Skeletal muscle tissue (tissue), 4 donors: ENCODE measurements around the gene DEPP1. TPM values are rescaled to one million over a fixed set of nuclear protein-coding genes. Genes with fewer than 3 reads are reported as not detected.

Experiments
- H3K27ac ChIP-seq: one replicate; pipeline ENCODE4 v1.7.0; 2013; ENCODE audit warnings: mild to moderate bottlenecking, low read depth, low read length, inconsistent platforms
- H3K27me3 ChIP-seq, 3 donors: one replicate each; pipeline ENCODE4 v1.7.0; 2013; ENCODE audit warnings: low read length in 3 of 3; ENCODE audit not compliant: control insufficient read depth in 3 of 3, insufficient read depth in 3 of 3
- H3K36me3 ChIP-seq, 3 donors: one replicate each; pipeline ENCODE4 v1.7.0; 2013; ENCODE audit warnings: low read length in 3 of 3; ENCODE audit not compliant: control insufficient read depth in 3 of 3, insufficient read depth in 3 of 3
- H3K4me1 ChIP-seq, 3 donors: one replicate each; pipeline ENCODE4 v1.7.0; 2013; ENCODE audit warnings: low read length in 3 of 3, mild to moderate bottlenecking in 3 of 3; ENCODE audit not compliant: control insufficient read depth in 3 of 3, insufficient read depth in 3 of 3
- H3K4me3 ChIP-seq, 3 donors: one replicate each; pipeline ENCODE4 v1.7.0; 2013; ENCODE audit warnings: low read length in 3 of 3
- H3K9ac ChIP-seq, 3 donors: one replicate each; pipeline ENCODE4 v1.7.0; 2013; ENCODE audit warnings: low read length in 3 of 3, mild to moderate bottlenecking in 3 of 3, moderate library complexity in 2 of 3, low read depth in 1 of 3
- H3K9me3 ChIP-seq, 3 donors: one replicate each; pipeline ENCODE4 v1.7.0; 2013; ENCODE audit warnings: low read length in 3 of 3; ENCODE audit not compliant: control insufficient read depth in 3 of 3
- total RNA-seq: library from RNA; depleted of rRNA; stranded (reverse); fragments of >200 nt; gene quantifications from one replicate; pipeline ENCODE4 v1.2.3, GENCODE V29; 2014
- donor health status: Osteomylitis.

Gene DEPP1
- total RNA-seq, 1 donor from 2014 or later, result 12.5 TPM

DNA sequence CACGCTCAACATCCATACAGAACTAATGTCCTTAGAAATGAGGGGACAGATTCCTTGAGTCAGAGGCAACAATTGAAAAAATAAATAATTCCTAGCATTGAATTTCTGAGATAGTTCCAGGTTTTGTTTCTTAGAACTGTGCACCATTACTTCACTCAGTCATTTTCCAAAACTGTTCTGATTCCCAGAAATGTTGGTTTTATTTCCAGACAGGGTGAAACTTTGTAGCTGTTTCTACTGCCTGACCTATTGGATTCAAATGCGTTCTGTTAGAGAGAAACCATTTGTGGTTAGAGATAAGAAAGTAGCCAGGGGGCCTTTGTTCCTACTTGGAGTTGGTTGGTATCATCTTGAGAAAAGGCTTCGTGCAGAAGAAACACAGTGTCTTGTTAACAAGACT is 8.1 kb upstream of the DEPP1 start:
- no peaks in the 10 kb centered on the region for H3K9me3 ChIP-seq
- no peaks in the 10 kb centered on the region for H3K27me3 ChIP-seq
- peaks cover 24 to 39% (median 32%) of the 10 kb centered on the region in 3 donors for H3K4me1 ChIP-seq
- peak overlapping the region; percentile 71 for H3K27ac ChIP-seq
- no peak overlapping the region for H3K4me3 ChIP-seq
- no peak overlapping the region for H3K9ac ChIP-seq
- peaks cover 37 to 46% (median 45%) of the 10 kb centered on the region in 3 donors for H3K36me3 ChIP-seq

GRCh38 chr10:44986179-44986578 is 7.6 kb upstream of the DEPP1 start:
- Histone ChIP-seq H3K27ac (peak overlapping the region; percentile 71), H3K4me3 (no peak overlapping the region), H3K36me3 (peaks cover 37 to 46% (median 43%) of the 10 kb centered on the region in 3 donors), H3K9ac (no peak overlapping the region), H3K9me3 (no peaks in the 10 kb centered on the region), H3K4me1 (peaks cover 25 to 41% (median 33%) of the 10 kb centered on the region in 3 donors), H3K27me3 (no peaks in the 10 kb centered on the region)

- peaks cover 37 to 46% (median 37%) of the 10 kb centered on the region in 3 donors for H3K36me3 ChIP-seq
- H3K9ac ChIP-seq, result peak overlapping the region in 1 of 3 donors; percentile 45
- H3K27ac ChIP-seq, result peak overlapping the region; percentile 71
- no peaks in the 10 kb centered on the region for H3K9me3 ChIP-seq
- no peaks in the 10 kb centered on the region for H3K27me3 ChIP-seq
- peaks cover 32 to 43% (median 36%) of the 10 kb centered on the region in 3 donors for H3K4me1 ChIP-seq
- no peak overlapping the region for H3K4me3 ChIP-seq
Observed at GRCh38 chr10:44985175-44985681, 6.6 kb upstream of the DEPP1 start.

DNA sequence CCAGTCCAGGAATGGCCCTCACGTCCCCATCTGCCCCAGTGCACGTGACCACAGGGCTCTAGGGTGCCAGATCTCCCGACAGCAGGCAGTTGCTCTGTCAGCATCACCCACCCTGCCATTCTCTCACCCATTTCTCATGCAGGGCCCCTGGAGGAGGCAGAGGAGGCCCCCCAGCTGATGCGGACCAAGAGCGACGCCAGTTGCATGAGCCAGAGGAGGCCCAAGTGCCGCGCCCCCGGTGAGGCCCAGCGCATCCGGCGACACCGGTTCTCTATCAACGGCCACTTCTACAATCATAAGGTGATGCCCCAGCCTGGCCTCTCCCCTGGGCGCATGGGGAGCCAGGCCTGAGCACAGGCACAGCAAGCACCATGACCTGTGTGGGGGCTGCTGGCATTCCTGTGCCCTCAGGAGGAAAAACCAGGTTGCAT is 6.1 kb upstream of the DEPP1 start:
- Histone ChIP-seq H3K36me3 (peaks cover 34 to 42% (median 36%) of the 10 kb centered on the region in 3 donors), H3K27ac (peak overlapping the region; percentile 71), H3K4me1 (peaks cover 37 to 47% (median 41%) of the 10 kb centered on the region in 3 donors)

GRCh38 chr10:44983895-44984278 is 5.3 kb upstream of the DEPP1 start:
- Histone ChIP-seq H3K27me3 (no peaks in the 10 kb centered on the region), H3K4me3 (no peak overlapping the region), H3K9me3 (no peaks in the 10 kb centered on the region), H3K4me1 (peaks cover 45 to 53% (median 49%) of the 10 kb centered on the region in 3 donors), H3K27ac (no peak overlapping the region), H3K36me3 (peaks cover 28 to 34% (median 31%) of the 10 kb centered on the region in 3 donors), H3K9ac (peak overlapping the region in 2 of 3 donors; percentile 33 to 45)

More for the DNA sequence above, 6.1 kb upstream of the DEPP1 start:
- Histone ChIP-seq H3K4me3 (no peak overlapping the region), H3K27me3 (no peaks in the 10 kb centered on the region), H3K9me3 (no peaks in the 10 kb centered on the region), H3K9ac (peak overlapping the region in 1 of 3 donors; percentile 45)

DNA sequence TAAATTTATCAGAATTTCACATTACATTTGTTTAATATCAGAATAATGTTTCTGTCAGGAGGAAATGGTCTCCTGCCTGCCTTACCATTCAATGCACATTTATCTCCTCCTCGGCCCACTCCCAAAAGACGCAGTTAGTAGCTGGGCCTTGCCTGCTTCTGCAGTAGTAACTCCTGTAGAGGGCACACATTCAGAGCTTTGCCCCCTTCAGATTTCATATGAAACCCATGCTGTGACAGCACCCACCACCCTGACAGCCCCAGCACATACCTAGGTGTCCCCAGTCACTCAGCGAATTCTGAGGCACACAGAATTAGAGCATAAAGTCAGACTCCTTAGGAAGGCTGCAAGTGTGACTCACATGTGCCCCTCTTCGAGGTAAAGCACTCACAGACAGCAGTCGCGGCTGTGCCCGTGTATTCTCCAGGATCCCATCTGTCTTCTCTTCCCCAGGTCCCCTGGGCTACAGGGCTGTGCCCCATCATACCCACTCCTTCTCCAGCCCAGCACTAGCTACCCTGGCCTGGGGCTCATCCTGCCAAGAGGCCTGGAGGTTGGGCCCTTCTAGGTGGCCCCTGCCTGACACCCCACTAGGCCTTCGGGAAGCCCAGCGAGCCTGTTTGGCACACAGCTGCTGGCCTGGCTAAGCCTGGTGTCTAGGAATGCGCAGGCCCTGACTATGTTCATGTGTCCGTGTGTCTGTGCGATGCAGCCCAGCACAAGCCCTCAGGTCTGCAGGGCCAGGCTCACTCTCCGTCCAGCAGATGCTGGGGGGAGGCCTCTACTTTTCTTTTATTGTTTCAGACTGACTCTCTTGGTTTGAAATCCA is 4.7 kb upstream of the DEPP1 start:
- Histone ChIP-seq H3K4me3 (no peak overlapping the region), H3K9me3 (no peaks in the 10 kb centered on the region), H3K4me1 (peaks cover 47 to 58% (median 52%) of the 10 kb centered on the region in 3 donors), H3K27me3 (no peaks in the 10 kb centered on the region), H3K9ac (peak overlapping the region in 2 of 3 donors; percentile 33 to 45), H3K27ac (no peak overlapping the region), H3K36me3 (peaks cover 22 to 29% (median 26%) of the 10 kb centered on the region in 3 donors)

DNA sequence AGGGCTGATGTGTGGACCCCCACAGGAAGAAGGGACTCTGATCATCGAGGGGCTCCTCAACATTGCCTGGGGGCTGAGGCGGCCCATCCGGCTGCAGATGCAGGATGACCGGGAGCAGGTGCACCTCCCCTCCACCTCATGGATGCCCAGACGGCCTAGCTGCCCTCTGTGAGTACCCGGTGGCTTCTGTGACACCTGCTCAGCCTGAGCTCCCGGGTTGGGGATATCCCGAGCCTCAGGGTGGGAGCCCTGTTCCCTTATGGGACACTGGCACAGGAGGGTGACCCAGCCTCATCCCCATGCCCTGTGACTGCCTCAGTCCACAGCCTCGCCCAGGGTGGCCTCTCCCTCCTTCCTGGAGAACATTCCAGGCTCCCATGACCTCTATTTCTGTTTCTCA is 3.9 kb upstream of the DEPP1 start:
- H3K9me3 ChIP-seq, result no peaks in the 10 kb centered on the region
- peak overlapping the region; percentile 81 for H3K27ac ChIP-seq
- peak overlapping the region in 1 of 3 donors; percentile 41 for H3K4me3 ChIP-seq
- no peaks in the 10 kb centered on the region for H3K27me3 ChIP-seq
- peaks cover 24 to 34% (median 30%) of the 10 kb centered on the region in 3 donors for H3K36me3 ChIP-seq
- H3K4me1 ChIP-seq, result peaks cover 53 to 65% (median 58%) of the 10 kb centered on the region in 3 donors
- peak overlapping the region in 2 of 3 donors; percentile 17 to 75 for H3K9ac ChIP-seq

DNA sequence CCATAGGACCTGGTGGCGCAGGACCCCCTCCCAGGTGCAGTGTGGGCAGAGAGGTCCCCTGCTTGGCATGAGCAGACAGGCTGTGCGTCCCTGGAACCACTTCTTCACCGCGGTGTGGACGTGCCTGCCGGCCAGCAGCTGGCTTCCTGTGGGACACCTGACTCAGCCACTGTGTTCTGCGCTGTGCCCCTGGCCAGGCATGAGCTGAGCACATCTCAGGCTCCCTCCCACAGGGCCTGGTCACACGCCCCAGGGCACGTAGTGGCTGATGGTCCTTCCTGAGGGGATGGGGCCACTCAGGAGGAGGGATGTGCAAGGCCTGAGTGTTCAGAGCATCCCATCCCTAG is 3.5 kb upstream of the DEPP1 start:
- Histone ChIP-seq H3K4me1 (peaks cover 57 to 69% (median 62%) of the 10 kb centered on the region in 3 donors), H3K36me3 (peaks cover 26 to 38% (median 34%) of the 10 kb centered on the region in 3 donors), H3K9ac (peak overlapping the region; percentile 1 to 75 (median 1)), H3K27me3 (no peaks in the 10 kb centered on the region), H3K9me3 (no peaks in the 10 kb centered on the region), H3K4me3 (peak overlapping the region in 1 of 3 donors; percentile 45), H3K27ac (peak overlapping the region; percentile 81)

DNA sequence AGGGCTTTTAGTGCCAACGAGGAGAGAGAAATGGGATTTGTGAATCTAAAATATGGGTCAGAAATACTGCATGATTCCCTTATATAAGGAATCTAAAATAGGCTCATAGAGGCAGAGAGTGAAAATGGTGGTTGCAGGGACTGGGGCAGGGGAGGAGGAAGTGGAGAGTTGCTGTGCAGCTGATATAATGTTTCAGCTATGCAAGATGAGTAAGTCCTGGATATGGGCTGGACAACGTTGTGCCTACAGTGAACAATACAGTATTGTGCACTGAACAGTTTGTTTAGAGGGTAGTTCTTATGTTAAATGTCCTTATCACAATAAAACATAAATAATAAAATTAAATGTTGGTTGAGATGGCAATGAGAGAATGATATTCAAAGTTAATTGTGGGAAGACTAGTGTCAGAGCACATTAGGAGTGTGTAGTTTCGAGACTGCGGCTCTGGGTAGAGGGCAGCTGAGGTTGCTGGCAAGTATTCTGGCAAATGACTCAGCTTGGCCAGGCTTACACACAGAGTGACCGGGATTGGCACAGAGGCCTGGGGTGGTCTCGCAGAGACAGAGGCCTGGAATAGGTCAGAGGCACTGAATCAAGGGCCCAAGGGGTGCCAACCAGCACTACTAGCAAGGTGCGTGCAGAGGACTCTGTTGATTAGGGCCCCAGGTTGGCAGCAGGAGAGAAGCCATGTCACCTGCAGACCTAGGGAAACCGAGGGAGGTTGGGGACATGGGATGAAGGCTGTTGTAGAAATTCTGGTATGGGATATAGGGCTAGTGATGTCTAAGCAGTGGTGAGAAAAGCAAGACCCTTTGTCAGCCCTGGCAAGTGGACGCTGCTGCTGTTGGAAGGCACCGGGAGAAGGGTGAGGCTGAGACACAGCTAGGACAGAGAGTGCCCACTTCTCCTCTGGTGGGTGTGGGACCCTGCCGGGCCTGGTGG is 2.8 kb upstream of the DEPP1 start:
- Histone ChIP-seq H3K4me3 (peak overlapping the region in 1 of 3 donors; percentile 45), H3K27me3 (no peaks in the 10 kb centered on the region), H3K9ac (peak overlapping the region; percentile 1 to 75 (median 1)), H3K9me3 (no peaks in the 10 kb centered on the region), H3K4me1 (peaks cover 64 to 76% (median 66%) of the 10 kb centered on the region in 3 donors), H3K27ac (peak overlapping the region; percentile 92), H3K36me3 (peaks cover 32 to 44% (median 39%) of the 10 kb centered on the region in 3 donors)
